Measurements from ENCODE around the gene ZFAND5.

Gene ZFAND5, protein sequence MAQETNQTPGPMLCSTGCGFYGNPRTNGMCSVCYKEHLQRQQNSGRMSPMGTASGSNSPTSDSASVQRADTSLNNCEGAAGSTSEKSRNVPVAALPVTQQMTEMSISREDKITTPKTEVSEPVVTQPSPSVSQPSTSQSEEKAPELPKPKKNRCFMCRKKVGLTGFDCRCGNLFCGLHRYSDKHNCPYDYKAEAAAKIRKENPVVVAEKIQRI

GRCh38 chr9:72364679-72365524 is at the start of gene ZFAND5:
Gene ZFAND5 (minus strand): TSS chr9:72365208. CDS start chr9:72360778, 4,430 bp downstream.
- peak; percentile 93 for DNase-seq

DNA sequence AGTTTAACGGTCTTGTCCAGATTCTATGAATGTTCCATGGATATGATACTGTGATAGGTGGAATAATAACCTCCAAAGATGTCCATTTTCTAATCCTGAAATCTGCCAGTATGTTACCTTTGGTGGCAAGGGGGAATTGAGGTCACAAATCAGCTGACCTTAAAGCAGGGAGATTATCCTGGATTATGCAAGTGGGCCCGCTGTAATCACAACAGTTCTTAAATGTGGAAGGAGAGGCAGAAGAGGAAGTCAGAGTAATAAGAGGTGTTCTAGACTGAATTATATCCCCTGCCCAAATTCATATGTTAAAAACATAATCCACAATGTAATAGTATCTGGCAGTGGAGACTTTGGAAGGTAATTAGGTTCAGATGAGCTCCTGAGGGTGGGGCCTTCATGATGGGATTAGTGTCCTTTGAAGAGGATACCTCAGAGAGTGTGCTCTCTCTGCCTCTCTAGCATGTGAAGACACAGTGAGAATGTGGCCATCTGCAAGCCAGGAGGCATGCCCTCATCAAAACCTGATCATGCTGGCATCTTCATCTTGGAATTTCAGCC is 47.6 kb upstream of the ZFAND5 start:
- no peak for DNase-seq

- DNase-seq, result no peak
Measured at GRCh38 chr9:72410214-72410613, 45.2 kb upstream of the ZFAND5 start.

DNA sequence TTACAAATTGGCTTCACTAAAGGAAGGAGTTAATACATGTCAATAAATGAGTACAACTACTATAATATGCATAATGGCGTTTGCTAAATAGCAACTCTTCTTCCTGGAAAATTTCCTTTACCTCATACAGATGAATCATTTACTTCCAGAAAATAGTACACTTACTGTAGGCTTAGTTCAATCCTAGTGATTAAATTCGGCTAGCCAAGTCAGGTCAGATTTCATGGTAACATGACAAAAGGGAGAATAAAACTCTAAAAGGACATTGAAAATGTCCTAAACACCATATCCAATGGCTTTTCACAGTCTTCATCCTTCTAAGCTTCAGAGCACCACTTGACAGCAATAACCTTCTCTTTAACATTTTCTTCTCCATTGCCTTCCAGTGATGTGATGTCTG is 42.1 kb upstream of the ZFAND5 start:
- DNase-seq, result no peak

DNA sequence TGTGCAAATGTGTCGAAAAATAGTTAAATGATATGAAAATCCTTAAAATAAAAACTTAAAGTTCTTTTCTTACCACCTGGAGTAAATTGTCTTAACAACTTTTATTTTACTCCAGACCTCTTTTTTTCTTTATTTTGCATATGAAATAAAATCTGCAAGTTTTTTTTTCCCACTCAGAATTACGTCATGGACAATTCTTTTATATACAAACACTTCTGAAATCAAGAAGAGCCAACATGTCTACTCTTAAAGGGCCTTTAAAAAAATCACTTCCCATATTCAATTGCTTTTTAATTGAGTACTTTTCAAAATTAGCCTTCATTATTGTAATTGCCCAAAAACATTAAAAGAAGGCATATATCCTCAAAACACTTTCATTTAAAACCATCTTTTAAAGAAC is 37.7 kb upstream of the ZFAND5 start:
- no peak for DNase-seq

DNA sequence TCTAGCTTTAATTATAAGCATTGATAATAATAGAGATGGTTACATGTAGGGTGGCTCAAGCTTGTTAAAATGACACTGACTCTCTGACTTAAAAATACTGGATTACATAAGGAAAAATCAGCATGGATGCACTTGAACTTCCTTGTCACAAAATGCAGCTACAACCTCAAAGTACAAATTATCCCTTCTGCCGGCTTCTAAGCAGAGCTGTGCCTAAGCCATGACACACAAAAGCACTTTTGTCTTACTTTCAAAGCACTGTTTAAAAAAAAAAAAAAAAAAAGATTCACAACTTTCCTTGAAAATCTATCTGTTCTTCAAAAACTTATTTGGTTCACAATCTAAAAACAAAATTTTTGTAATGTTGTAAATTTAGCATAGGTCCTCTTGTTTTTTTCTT is 36.4 kb upstream of the ZFAND5 start:
- no peak for DNase-seq

DNA sequence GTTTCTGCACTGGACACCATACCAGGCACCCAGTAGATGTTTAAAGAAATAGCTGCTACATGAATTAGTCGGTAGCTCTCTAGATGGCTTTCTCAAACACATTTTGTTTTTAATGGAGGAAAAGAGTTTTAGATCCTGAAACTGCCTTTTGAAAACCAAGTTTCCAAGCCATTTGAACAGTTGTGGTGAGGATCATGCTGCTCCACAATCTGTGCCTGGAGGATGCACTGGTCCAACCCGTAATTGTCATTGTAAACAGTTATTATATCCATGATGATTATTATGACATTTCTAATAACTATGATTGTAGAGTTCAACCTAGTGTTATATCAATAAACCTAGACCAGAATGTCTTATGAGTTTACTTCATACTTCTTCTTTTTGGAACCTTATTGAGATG is 35.9 kb upstream of the ZFAND5 start:
- DNase-seq, result no peak

GRCh38 chr9:72399391-72399790 is 34.4 kb upstream of the ZFAND5 start:
- DNase-seq, result no peak

DNA sequence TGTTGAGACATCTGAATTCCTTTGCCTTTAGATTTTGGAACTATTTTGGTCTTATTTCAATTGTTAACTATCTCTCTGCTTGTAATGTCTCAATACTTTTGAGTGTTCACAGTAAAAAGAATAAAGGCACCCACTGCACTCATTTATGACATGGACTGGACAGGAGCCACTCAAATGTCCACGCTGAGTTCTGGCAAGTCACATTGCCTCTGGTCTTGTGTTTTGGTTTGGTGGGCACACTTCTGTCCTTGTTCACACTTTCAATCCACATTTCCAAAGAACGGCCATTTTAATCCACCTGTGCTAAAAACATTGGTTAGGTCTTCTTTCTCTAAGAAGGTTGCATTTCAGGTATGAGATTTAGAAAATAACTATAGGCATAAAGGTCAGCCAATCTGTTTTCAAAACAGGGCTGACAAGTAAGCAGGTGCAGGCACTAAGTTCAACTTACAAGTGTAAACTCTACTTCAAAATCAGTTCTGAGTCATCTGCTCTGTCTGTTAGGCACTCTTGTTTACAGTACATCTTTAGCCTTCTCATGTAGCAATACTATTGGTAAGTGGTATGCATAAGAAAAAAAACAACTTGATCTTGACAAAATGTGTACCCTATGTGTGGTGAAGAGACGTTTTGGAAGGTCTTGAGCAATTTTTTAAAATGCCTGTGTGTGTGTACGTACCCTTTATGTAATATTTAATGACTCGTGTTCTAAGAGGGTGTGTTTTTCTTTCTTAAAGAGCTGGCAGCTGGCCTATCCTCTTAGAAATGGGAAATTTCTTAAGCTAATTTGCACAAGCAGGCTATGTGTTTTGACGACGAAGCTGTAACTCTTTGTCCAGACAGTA is 31.5 kb upstream of the ZFAND5 start:
- no peak for DNase-seq

GRCh38 chr9:72394066-72394465 is 29.1 kb upstream of the ZFAND5 start:
- DNase-seq, result no peak

DNA sequence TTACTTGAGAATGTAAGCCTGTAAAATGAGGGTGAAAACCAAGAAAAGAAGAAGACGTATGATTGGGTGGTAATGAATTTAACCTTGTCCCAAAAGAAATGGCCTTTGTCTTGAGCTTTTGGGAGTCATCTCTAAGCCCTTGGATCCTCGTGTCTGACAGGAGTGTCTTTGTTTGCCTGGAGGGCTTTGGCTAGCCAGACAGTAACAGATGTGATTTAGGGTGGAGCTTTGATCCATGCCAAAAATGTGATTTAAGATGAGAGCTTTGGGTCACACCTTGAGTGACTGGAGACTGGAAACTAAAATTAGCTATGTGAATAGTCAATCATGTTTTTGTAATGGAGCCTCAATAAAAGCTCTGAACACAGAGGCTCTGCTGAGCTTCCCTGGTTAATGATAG is 25.9 kb upstream of the ZFAND5 start:
- no peak for DNase-seq

- no peak for DNase-seq
Measured at GRCh38 chr9:72386186-72386585, 21.2 kb upstream of the ZFAND5 start.

- DNase-seq, result no peak
Measured at GRCh38 chr9:72384710-72385485, 19.9 kb upstream of the ZFAND5 start.

GRCh38 chr9:72383978-72384709 is 19.1 kb upstream of the ZFAND5 start:
- DNase-seq, result no peak

- DNase-seq, result no peak
Measured at GRCh38 chr9:72382405-72382804, 17.4 kb upstream of the ZFAND5 start.

GRCh38 chr9:72377041-72377440 is 12.0 kb upstream of the ZFAND5 start:
- no peak for DNase-seq

GRCh38 chr9:72371151-72371550 is 6.1 kb upstream of the ZFAND5 start:
- no peak for DNase-seq

- DNase-seq, result peak; percentile 63
Measured at GRCh38 chr9:72365525-72366256, 683 bp upstream of the ZFAND5 start.

DNA sequence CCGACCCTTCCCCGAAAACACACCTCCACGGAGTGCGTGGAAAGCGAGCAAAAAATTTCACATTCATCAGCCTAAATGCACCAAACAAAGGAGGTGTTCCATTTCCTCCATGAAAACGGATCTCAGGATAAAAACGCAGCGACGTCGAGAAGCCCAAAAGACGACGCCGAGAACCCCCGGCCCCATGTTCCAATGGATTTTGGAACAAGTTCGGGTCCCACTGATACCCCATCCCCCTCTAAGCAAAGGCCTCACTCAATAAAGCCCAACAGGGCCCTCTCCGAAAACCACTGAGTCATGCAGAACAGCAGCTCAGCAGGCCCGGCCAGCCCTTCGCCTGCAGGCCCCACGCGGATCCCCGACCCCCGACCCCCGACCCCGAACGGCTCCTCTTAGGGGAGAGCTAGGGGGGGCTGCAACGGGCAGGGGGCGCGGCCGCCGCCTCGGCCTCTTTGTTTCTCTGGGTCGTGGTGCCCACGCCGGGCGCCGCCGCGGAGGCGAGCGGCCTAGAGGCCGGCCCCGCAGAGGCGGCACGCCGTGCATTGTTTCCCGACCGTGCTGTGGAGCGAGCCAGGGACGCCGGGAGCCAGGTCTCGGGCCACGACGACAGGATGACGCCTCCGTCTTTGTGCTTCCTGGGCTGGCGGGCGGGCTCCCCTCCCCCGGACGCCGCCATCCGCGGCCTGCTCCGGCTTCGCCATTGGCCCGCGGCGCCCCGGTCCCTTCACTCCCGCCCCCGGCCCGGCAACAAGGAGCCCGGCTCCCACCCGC is 915 bp downstream of the ZFAND5 start:
- DNase-seq, result peak; percentile 48

DNA sequence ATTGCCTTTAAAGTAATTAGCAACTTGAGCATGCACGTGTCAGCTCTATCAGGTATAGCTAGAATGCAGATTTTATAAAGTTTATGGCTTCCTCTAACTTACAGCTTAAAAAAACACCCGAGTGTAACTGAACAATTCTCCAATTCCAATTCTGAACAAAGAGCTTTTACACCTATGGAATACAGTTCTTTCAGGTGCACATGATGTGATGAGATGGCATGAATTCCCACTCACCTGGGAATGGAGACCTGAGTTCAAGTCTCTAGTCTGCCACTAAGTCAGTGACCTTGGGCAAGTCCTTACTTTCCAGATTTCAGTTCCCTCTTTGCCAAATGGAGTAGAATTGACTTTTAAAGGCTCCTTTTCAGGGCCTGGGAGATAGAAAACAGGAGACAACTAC is 1.8 kb downstream of the ZFAND5 start:
- no peak for DNase-seq

Measured in 8988T (cell line).